Motor neuron (in vitro differentiated cells): ENCODE measurements around the gene NUCB1. TPM values are rescaled to one million over a fixed set of nuclear protein-coding genes. Genes with fewer than 3 reads are reported as not detected.
A peak's percentile ranks its signal among the peaks of the same experiment; 100 is the strongest.

Experiments used
- ATAC-seq, 8 experiments: fragments of 200-7000 bp; cut with Tn5 transposase; replicated peaks in 6 of 8; 2 replicates each; pipeline ENCODE4 v1.8.0; 2021; ENCODE audit warnings: mild to moderate bottlenecking in 8 of 8, moderate library complexity in 8 of 8
- H3K27ac ChIP-seq, 2 donors: fragments of 250-450 bp; sonication (Bioruptor Pico); 2 replicates each; pipeline ENCODE4 v1.9.0; 2021; ENCODE audit warnings: antibody characterized with exemption in 2 of 2, mild to moderate bottlenecking in 2 of 2, moderate library complexity in 1 of 2
- H3K4me1 ChIP-seq, 2 donors: fragments of 250-450 bp; sonication (Bioruptor Pico); replicated peaks in 1 of 2; 2 replicates each; pipeline ENCODE4 v1.6.1; 2021; ENCODE audit warnings: antibody characterized with exemption in 2 of 2, mild to moderate bottlenecking in 2 of 2, moderate library complexity in 1 of 2
- H3K4me3 ChIP-seq, 5 donors: fragments of 250-450 bp; sonication (Bioruptor Pico); 2 replicates each; pipeline ENCODE4 v1.9.0; 2021; ENCODE audit warnings: antibody characterized with exemption in 5 of 5, mild to moderate bottlenecking in 5 of 5, moderate library complexity in 4 of 5
- WGBS, 10 experiments: fragments of 450-650 bp; shearing (Covaris generic); methylation state at CpG; one replicate each; pipeline ENCODE4 v1.0.0; 2022; 5-methylcytosine and 5-hydroxymethylcytosine counted together
- in situ Hi-C, 9 experiments: fragments of 400-800 bp; cut with MboI; loops; one replicate each; pipeline ENCODE4 v1.15.0; 2021; ENCODE audit warnings: low sequenced_read_pairs in 9 of 9, low pct_unique_long_range_greater_than_20kb in 2 of 9; ENCODE audit not compliant: unreplicated experiment in 9 of 9
- total RNA-seq, 8 experiments: library from RNA; unstranded; fragments of 300-600 nt; gene quantifications; 2 replicates each; pipeline versions ENCODE4 v1.2.3 to v1.2.4, GENCODE V29; 2022

The NUCB1 gene
- 100 to 1,000 TPM in 4 of 8 experiments, 10 to 100 TPM in 4; 60.2 to 309 (median 107) TPM for total RNA-seq

GRCh38 chr19:48899781-48900476 is at the start of gene NUCB1:
TSS of gene NUCB1 (plus strand) at chr19:48900312. CDS start at chr19:48900797, 485 bp downstream.
- H3K27ac ChIP-seq: peak within 1 kb of the TSS; percentile 26 to 58
- in situ Hi-C loops: no loop called here
- peak; percentile 89 to 98 (median 96) for ATAC-seq
- peak within 1 kb of the TSS; percentile 62 to 86 (median 75) for H3K4me3 ChIP-seq
- 2 to 51% (median 14%) methylated on average over 1 to 23 of the region's 34 CpGs; no CpG with 5 or more reads in 1 of the 10 experiments for WGBS, 10 experiments
- H3K4me1 ChIP-seq: peaks cover 5 to 8% of the 10 kb centered on the region in 2 donors

DNA sequence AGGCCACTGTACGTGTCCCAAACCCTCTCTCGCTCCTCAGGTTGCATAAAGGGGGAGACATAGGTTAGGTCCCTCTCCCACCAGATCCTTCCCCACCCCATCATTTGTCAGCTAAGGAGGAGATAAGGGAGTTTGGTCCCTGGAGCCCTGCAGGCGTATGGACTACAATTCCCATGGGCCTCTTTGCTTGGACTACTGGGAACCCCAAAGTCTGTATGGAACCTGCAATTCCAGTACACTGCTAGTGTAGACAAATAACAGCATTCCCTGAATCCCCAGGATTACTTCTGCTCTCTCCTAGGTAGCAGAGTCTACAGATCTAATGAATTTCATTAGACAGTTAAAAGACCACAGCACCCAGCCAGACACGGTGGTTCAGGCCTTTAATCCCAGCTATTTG is 47.8 kb upstream of the NUCB1 start:
- no peak overlapping the region for H3K27ac ChIP-seq
- H3K4me3 ChIP-seq: no peak overlapping the region
- in situ Hi-C loops: no loop called here
- no peaks in the 10 kb centered on the region for H3K4me1 ChIP-seq
- no peak for ATAC-seq
- WGBS, 10 experiments: 90 to 100% (median 100%) methylated on average over 1 to 2 of the region's 4 CpGs; no CpG with 5 or more reads in 4 of the 10 experiments

- no peaks in the 10 kb centered on the region for H3K4me1 ChIP-seq
- no peak overlapping the region for H3K4me3 ChIP-seq
- ATAC-seq: no peak
- in situ Hi-C loops: no loop called here
- 80 to 100% (median 92%) methylated on average over 1 to 7 of the region's 8 CpGs; no CpG with 5 or more reads in 5 of the 10 experiments for WGBS, 10 experiments
- H3K27ac ChIP-seq: no peak overlapping the region
Observed at GRCh38 chr19:48853483-48853882, 46.6 kb upstream of the NUCB1 start.

- Histone ChIP-seq H3K27ac (no peak overlapping the region), H3K4me1 (no peaks in the 10 kb centered on the region), H3K4me3 (no peak overlapping the region)
- WGBS, 10 experiments: 0 to 100% (median 88%) methylated on average over 1 to 5 of the region's 7 CpGs; no CpG with 5 or more reads in 4 of the 10 experiments
- no peak for ATAC-seq
- in situ Hi-C loops: no loop called here
Observed at GRCh38 chr19:48854103-48854502, 46.0 kb upstream of the NUCB1 start.

DNA sequence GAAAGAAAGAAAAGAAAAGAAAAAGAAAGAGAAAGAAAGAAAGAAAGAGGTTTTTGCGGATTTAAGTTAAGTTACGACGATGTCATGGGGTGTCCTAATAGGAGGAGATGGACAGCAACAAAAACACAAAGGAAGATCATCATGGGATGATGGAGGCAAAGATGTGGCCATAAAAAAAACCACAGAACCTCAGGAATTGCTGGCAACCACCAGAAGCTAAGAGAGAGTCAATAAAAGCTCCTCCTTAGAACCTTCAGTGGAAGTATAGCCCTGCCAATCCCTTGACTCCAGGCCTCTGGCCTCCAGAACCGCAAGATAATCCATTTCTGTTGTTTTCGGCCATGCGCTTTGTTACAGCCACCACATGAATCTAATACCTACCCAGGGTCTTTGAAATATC is 43.2 kb upstream of the NUCB1 start:
- H3K4me3 ChIP-seq: no peak overlapping the region
- in situ Hi-C loops: no loop called here
- ATAC-seq: no peak
- whole genome bisulfite sequencing, 10 experiments: 89 to 100% (median 98%) methylated on average over 1 to 6 of the region's 6 CpGs
- peaks cover 3 to 11% of the 10 kb centered on the region in 2 donors for H3K4me1 ChIP-seq
- H3K27ac ChIP-seq: no peak overlapping the region

DNA sequence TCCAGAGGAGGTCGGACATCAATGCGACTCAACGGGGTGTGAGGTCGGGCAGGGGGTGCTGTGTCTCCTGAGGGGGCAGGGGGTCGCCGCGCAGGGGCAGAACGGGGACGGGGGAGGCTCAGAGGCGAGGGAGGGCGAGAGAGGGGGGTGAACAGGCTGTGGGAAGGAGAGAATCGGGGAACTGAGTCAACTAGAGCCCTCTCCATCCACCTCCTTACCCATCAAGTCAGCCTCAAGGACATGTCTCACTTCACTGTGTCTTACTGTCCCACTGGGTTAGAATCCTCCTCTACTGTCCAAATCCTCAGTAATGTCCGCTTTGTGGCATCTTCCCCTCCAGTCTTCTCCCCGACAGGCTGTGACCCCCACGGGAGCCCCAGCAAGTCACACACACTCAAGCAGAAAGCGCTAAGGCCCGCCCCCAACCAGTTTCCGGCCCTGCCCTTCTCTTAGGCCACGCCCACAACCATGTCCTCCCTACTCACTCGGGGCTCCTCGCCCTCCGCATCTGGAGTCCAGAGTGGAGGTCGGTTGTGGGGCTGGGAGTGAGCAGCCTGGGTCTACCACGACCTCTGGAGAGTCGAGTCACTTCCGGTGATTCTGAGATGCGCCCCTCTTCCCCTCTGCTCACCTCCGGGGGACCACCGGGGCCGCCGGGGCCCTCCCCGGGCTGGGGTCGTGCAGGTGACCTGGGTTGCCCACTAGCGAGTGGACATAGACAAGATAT is 41.0 kb upstream of the NUCB1 start:
- in situ Hi-C loops: no loop called here
- Histone ChIP-seq H3K4me3 (no peak overlapping the region), H3K4me1 (peaks cover 3 to 11% of the 10 kb centered on the region in 2 donors), H3K27ac (peak overlapping the region in 1 of 2 donors; percentile 6)
- peak in 2 of 8 experiments; percentile 5 to 20 for ATAC-seq
- WGBS, 10 experiments: 60 to 100% (median 85%) methylated on average over 1 to 7 of the region's 34 CpGs; no CpG with 5 or more reads in 6 of the 10 experiments

GRCh38 chr19:48859711-48860572 is 40.2 kb upstream of the NUCB1 start:
- H3K27ac ChIP-seq: peak overlapping the region in 1 of 2 donors; percentile 71
- peak in 5 of 8 experiments; percentile 43 to 84 (median 78) for ATAC-seq
- H3K4me1 ChIP-seq: peaks cover 3 to 11% of the 10 kb centered on the region in 2 donors
- H3K4me3 ChIP-seq: no peak overlapping the region
- 60 to 99% (median 83%) methylated on average over 1 to 22 of the region's 30 CpGs; no CpG with 5 or more reads in 2 of the 10 experiments for WGBS, 10 experiments
- in situ Hi-C loops: no loop called here

GRCh38 chr19:48861313-48861712 is 38.8 kb upstream of the NUCB1 start:
- H3K4me1 ChIP-seq: peaks cover 3 to 11% of the 10 kb centered on the region in 2 donors
- H3K27ac ChIP-seq: peak overlapping the region in 1 of 2 donors; percentile 2
- H3K4me3 ChIP-seq: no peak overlapping the region
- no peak for ATAC-seq
- 36 to 92% (median 71%) methylated on average over 1 to 16 of the region's 18 CpGs; no CpG with 5 or more reads in 4 of the 10 experiments for WGBS, 10 experiments
- in situ Hi-C loops: no loop called here

GRCh38 chr19:48862827-48863226 is 37.3 kb upstream of the NUCB1 start:
- Histone ChIP-seq H3K4me1 (peaks cover 3 to 26% of the 10 kb centered on the region in 2 donors), H3K27ac (no peak overlapping the region), H3K4me3 (no peak overlapping the region)
- ATAC-seq: no peak
- in situ Hi-C loops: no loop called here
- WGBS, 10 experiments: 0 to 100% (median 89%) methylated on average over 1 to 2 of the region's 7 CpGs; no CpG with 5 or more reads in 2 of the 10 experiments

DNA sequence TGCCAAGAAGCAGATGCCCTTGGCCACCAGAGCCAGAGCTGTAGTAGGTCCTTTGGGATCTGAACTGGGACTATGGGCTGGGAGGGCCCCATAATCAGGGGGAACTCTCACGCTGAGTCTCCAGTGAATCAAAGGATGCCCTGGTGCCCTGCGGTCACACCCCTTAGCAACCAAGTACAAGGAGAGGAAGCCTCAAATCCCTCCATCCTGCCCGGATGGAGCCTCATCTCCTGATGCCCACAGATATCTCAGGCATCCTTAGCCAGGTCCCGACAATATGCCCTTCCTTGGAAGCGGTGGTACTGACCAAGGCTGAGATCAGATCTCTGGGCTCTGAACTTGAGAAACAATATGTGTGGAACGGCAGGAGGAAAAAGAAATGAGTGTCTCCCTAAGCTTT is 33.4 kb upstream of the NUCB1 start:
- Histone ChIP-seq H3K27ac (no peak overlapping the region), H3K4me1 (peaks cover 8 to 27% of the 10 kb centered on the region in 2 donors), H3K4me3 (no peak overlapping the region)
- ATAC-seq: peak in 4 of 8 experiments; percentile 3 to 15 (median 8)
- in situ Hi-C loops: no loop called here
- 33 to 86% (median 60%) methylated on average over 1 to 4 of the region's 6 CpGs; no CpG with 5 or more reads in 5 of the 10 experiments for WGBS, 10 experiments

GRCh38 chr19:48867123-48867745 is 32.9 kb upstream of the NUCB1 start:
- 0 to 55% (median 40%) methylated on average over 1 to 4 of the region's 14 CpGs; no CpG with 5 or more reads in 3 of the 10 experiments for WGBS, 10 experiments
- ATAC-seq: peak in 3 of 8 experiments; percentile 3 to 43 (median 10)
- peaks cover 10 to 26% of the 10 kb centered on the region in 2 donors for H3K4me1 ChIP-seq
- in situ Hi-C loops: no loop called here
- no peak overlapping the region for H3K27ac ChIP-seq
- no peak overlapping the region for H3K4me3 ChIP-seq

GRCh38 chr19:48867746-48868113 is 32.4 kb upstream of the NUCB1 start:
- no peak overlapping the region for H3K4me3 ChIP-seq

More at GRCh38 chr19:48867746-48868113, 32.4 kb upstream of the NUCB1 start:
- ATAC-seq: no peak
- Histone ChIP-seq H3K4me1 (peaks cover 10 to 26% of the 10 kb centered on the region in 2 donors), H3K27ac (peak overlapping the region in 1 of 2 donors; percentile 21)
- in situ Hi-C loops: no loop called here
- 0 to 100% methylated on average over 1 of the region's 7 CpGs; no CpG with 5 or more reads in 8 of the 10 experiments for WGBS, 10 experiments
